Esophagus muscularis mucosa (tissue), 4 donors: ENCODE results near the gene DNAH14.

Experiments
- CTCF ChIP-seq, 3 experiments: fragments of 200-600 bp in 2 of 3; fragments of 450-650 bp in 1 of 3; sonication (generic) in 2 of 3; IDR thresholded peaks; one replicate each; pipeline ENCODE4 v1.5.1; 2017 to 2019; ENCODE audit warnings: antibody characterized with exemption in 3 of 3, mild to moderate bottlenecking in 2 of 3, moderate library complexity in 1 of 3
- EP300 ChIP-seq: sonication (generic); formaldehyde crosslinking; IDR thresholded peaks from one replicate; pipeline ENCODE4 v1.6.1; 2017; ENCODE audit warnings: antibody characterized with exemption
- POLR2A ChIP-seq: fragments of 450-650 bp; IDR thresholded peaks from one replicate; pipeline ENCODE4 v1.6.1; 2017; ENCODE audit warnings: antibody characterized with exemption, moderate library complexity, mild to moderate bottlenecking, low read depth
- POLR2AphosphoS5 ChIP-seq, 2 donors: sonication (generic); formaldehyde crosslinking; IDR thresholded peaks; one replicate each; pipeline ENCODE4 v1.6.1; 2017; ENCODE audit warnings: antibody characterized with exemption in 2 of 2

DNA sequence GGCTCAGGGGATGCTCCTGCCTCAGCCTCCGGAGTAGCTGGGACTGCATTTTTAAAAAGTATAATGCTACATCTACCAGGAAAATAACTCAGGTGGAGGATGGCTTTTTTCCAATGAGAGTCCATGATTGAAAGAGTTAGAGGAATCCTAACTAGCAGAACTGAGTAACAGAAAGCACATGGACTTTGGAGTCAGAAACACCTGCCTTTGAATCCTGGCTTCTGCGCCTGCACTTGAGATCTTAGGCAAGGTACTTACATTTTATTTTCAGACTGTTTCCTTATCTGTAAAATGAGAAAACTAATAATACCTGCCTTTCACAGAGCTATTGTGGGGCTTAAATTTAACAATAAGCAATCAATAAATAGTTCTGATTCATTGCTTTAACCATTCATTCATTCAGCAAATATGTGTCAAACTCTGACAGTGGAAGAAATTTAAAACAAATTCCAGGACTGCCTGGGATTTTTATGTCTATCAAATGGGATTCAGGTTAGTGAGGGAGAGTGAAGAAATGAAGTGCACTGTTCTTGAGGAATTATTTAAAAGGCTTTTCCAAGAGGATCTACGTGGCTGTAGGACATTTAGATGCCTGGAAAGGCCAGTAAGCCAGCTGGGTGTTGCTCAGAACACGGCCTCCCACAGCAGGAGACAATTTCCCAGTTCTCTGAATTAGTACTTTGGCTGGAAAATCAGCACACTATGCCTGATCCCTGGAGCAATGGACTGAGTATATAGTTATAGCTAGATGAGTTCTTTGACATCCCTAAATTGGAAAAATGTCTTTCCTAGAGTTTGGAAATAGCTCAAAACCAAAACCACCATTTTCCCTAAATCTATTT is 511.1 kb downstream of the DNAH14 start:
- TF ChIP-seq CTCF (IDR thresholded peaks at IDR 0.05) (no peak), EP300 (no peak), POLR2A (no peak), POLR2AphosphoS5 (IDR thresholded peaks at IDR 0.05) (no peak)
